ENCODE measurements around the gene PTPRK.

GRCh38 chr6:128558021-128558420, 37.6 kb upstream of the PTPRK start:
- TF ChIP-seq CTCF (IDR thresholded peaks at IDR 0.05) (no peak), POLR2A (IDR thresholded peaks at IDR 0.05) (no peak)

Measured in thyroid gland (tissue), 4 donors.